ENCODE measurements around the gene ABCA2. TPM values are rescaled to one million over a fixed set of nuclear protein-coding genes. Genes with fewer than 3 reads are reported as not detected.

ABCA2 gene
- total and polyA plus RNA-seq, 3 donors from 2014 or later, result 33.6 to 65.5 (median 56.0) TPM

DNA sequence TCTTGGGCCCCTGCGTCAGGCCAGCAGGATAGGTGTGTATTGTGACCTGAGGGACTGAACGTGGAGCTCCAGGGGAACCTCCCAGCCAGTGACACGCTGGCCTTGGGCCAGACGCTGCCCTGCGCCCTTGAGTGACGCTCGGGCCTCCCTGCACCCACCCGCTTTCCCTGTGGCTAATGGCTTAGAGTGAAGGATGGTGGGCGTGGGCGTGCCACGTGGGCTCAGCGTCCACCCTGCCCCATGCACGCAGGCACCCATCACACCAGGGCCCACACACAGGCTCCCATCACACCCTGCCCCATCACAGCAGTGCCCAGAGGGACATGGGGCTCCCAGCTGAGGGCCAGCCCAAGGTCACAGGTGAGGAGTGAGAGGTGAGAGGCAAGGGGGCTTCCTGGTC lies 9.0 kb upstream of the ABCA2 start:
- no peak for TF ChIP-seq POLR2A (IDR thresholded peaks at IDR 0.05)
- TF ChIP-seq, protein P1, sequence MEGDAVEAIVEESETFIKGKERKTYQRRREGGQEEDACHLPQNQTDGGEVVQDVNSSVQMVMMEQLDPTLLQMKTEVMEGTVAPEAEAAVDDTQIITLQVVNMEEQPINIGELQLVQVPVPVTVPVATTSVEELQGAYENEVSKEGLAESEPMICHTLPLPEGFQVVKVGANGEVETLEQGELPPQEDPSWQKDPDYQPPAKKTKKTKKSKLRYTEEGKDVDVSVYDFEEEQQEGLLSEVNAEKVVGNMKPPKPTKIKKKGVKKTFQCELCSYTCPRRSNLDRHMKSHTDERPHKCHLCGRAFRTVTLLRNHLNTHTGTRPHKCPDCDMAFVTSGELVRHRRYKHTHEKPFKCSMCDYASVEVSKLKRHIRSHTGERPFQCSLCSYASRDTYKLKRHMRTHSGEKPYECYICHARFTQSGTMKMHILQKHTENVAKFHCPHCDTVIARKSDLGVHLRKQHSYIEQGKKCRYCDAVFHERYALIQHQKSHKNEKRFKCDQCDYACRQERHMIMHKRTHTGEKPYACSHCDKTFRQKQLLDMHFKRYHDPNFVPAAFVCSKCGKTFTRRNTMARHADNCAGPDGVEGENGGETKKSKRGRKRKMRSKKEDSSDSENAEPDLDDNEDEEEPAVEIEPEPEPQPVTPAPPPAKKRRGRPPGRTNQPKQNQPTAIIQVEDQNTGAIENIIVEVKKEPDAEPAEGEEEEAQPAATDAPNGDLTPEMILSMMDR (IDR thresholded peaks at IDR 0.05), result no peak
- Histone ChIP-seq H3K9me3 (no peaks in the 10 kb centered on the region), H3K27ac (no peak overlapping the region), H3K4me3 (no peak overlapping the region), H3K4me1 (peaks cover 11% of the 10 kb centered on the region), H3K36me3 (ENCODE audit: low read depth, missing control alignments) (no peaks in the 10 kb centered on the region), H3K27me3 (no peaks in the 10 kb centered on the region)
- intact Hi-C loops (cut with DNase I; ENCODE audit: low total_unique reads), result loop anchor here (10.0 kb wide), 1 partner anchor 202 kb away; no protein-coding TSS in a partner anchor
- 65 to 80% methylated on average over 4 to 11 of the region's 13 CpGs for whole genome bisulfite sequencing, 2 donors
- DNase-seq, result no peak

DNA sequence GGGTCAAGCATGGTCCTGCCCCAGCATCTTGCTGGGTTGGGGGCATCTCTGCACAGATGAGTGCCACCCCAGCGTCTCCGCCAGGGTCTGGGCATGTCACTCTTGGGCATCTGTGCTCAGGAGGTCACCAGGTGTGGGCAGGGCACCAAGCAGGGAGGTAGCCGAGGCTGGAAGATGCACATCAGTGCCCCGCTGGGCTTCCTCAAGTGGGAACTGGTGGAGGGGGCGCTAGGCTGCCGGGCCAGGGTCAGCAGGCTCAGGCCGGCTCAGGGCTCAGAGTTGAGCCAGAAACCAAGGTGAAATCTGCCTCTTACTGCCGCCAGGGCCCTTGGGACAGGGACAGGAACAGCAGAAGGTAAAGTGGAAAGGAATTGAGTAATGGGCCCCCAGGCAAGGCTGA lies 7.9 kb upstream of the ABCA2 start:
- DNase-seq, result no peak
- H3K36me3 ChIP-seq (ENCODE audit: low read depth, missing control alignments), result no peaks in the 10 kb centered on the region
- TF ChIP-seq, protein P1 (IDR thresholded peaks at IDR 0.05), result no peak
- no peak for TF ChIP-seq POLR2A (IDR thresholded peaks at IDR 0.05)
- intact Hi-C loops (cut with DNase I; ENCODE audit: low total_unique reads), result loop anchor here (10.0 kb wide), 1 partner anchor 201 kb away; no protein-coding TSS in a partner anchor
- no peak overlapping the region for H3K27ac ChIP-seq
- 77% methylated on average over 8 of the region's 8 CpGs; no CpG with 5 or more reads in 1 of the 2 donors for WGBS, 2 donors
- no peaks in the 10 kb centered on the region for H3K9me3 ChIP-seq
- H3K27me3 ChIP-seq, result no peaks in the 10 kb centered on the region
- no peak overlapping the region for H3K4me3 ChIP-seq
- H3K4me1 ChIP-seq, result peaks cover 14% of the 10 kb centered on the region

DNA sequence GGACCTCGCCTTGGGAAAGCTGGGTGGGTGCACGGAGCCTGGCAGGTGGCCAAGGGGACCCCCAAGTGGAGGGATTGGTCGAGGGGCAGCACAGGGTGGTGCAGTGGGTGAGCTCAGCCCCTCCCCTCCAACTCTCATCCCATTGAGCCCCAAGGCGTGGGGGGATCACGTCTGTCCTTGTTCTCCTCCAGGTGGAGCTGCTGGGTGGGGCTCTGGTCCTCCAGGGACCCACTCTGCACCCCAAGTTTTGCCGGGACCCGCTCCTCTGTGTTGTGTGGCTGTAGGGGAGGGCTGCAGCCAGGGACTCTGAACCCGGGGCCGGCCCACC lies 7.4 kb upstream of the ABCA2 start:
- Histone ChIP-seq H3K36me3 (ENCODE audit: low read depth, missing control alignments) (no peaks in the 10 kb centered on the region), H3K27me3 (no peaks in the 10 kb centered on the region), H3K4me1 (peaks cover 14% of the 10 kb centered on the region), H3K27ac (no peak overlapping the region), H3K9me3 (no peaks in the 10 kb centered on the region), H3K4me3 (no peak overlapping the region)
- DNase-seq, result no peak
- TF ChIP-seq POLR2A (IDR thresholded peaks at IDR 0.05), result no peak
- TF ChIP-seq, protein P1 (IDR thresholded peaks at IDR 0.05), result no peak
- WGBS, 2 donors, result 33 to 47% methylated on average over 1 to 9 of the region's 9 CpGs
- intact Hi-C loops (cut with DNase I; ENCODE audit: low total_unique reads), result loop anchor here (10.0 kb wide), 1 partner anchor 201 kb away; no protein-coding TSS in a partner anchor

DNA sequence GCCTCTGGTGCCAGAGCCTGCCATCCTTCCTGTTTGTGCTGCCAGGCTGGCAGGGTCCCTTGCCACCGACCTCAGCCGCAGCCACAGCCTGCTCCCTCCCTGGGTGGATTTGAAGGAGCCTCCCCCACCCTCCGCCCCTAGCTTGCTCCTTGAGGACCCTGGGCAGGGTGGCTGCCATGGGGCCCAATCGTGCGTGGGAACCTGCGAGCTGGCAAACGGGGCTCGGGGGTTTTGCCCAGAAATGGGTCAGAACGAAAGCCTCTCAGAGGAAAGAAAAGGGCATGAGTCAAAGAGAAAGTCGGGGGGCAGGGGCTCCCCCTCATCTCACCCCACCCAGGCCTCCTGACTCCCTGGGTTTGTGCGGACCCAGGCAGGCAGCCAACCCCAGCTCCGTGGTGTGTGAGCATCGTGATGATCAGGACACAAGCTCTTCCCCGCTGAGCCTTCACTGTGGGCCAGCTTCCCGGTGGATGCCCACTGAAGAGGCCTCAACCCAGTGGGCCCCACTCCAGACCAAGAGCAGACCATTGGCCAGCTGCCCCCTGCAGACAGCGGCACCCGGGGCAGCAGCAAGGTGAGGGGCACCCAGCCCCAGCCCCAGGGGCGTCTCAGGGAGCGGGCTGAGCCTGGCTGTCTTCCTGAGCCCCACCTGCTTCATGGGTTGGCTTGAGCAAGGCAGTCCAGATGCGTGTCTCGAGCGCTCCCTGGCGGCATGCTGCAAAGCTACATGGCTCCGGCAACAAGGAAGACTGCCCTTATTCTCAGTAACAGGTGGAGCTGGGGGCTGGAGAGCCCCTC lies 6.9 kb upstream of the ABCA2 start:
- no peaks in the 10 kb centered on the region for H3K9me3 ChIP-seq
- H3K27me3 ChIP-seq, result no peaks in the 10 kb centered on the region
- H3K36me3 ChIP-seq (ENCODE audit: low read depth, missing control alignments), result no peaks in the 10 kb centered on the region
- 39 to 40% methylated on average over 19 to 24 of the region's 24 CpGs for WGBS, 2 donors
- DNase-seq, result peak; percentile 83
- H3K27ac ChIP-seq, result no peak overlapping the region
- intact Hi-C loops (cut with DNase I; ENCODE audit: low total_unique reads), result loop anchor here (10.0 kb wide), 1 partner anchor 200 kb away; no protein-coding TSS in a partner anchor
- TF ChIP-seq, protein P1 (IDR thresholded peaks at IDR 0.05), result peak; percentile 66 to 89 (median 88)
- TF ChIP-seq POLR2A (IDR thresholded peaks at IDR 0.05), result no peak
- H3K4me1 ChIP-seq, result peaks cover 14% of the 10 kb centered on the region
- no peak overlapping the region for H3K4me3 ChIP-seq
